Omental fat pad (tissue), 4 donors: Measurements from ENCODE around the gene TMEM129. TPM values are rescaled to one million over a fixed set of nuclear protein-coding genes. Genes with fewer than 3 reads are reported as not detected.

Experiments used
- ATAC-seq: fragments of 150-250 bp; one replicate; pipeline ENCODE4 v1.9.1; 2016; ENCODE audit warnings: mild to moderate bottlenecking, moderate library complexity; ENCODE audit not compliant: low FRiP score
- DNase-seq: peaks from one replicate; pipeline ENCODE4 v3.0.0-alpha.2; 2019; ENCODE audit warnings: low spot score
- total RNA-seq, 4 donors: library from RNA; depleted of rRNA; stranded (reverse); fragments of >200 nt; gene quantifications; one replicate each; pipeline ENCODE4 v1.1.0, GENCODE V29; 2016
- TF ChIP-seq, protein P1 (sequence below), 3 donors: fragments of 450-650 bp; IDR thresholded peaks; one replicate each; pipeline ENCODE4 v1.5.1; 2016 to 2017; ENCODE audit warnings: antibody characterized with exemption in 3 of 3, mild to moderate bottlenecking in 3 of 3, moderate library complexity in 2 of 3

TMEM129 gene
- total RNA-seq, 4 donors from 2014 or later, result 31.9 to 59.0 (median 43.5) TPM

DNA sequence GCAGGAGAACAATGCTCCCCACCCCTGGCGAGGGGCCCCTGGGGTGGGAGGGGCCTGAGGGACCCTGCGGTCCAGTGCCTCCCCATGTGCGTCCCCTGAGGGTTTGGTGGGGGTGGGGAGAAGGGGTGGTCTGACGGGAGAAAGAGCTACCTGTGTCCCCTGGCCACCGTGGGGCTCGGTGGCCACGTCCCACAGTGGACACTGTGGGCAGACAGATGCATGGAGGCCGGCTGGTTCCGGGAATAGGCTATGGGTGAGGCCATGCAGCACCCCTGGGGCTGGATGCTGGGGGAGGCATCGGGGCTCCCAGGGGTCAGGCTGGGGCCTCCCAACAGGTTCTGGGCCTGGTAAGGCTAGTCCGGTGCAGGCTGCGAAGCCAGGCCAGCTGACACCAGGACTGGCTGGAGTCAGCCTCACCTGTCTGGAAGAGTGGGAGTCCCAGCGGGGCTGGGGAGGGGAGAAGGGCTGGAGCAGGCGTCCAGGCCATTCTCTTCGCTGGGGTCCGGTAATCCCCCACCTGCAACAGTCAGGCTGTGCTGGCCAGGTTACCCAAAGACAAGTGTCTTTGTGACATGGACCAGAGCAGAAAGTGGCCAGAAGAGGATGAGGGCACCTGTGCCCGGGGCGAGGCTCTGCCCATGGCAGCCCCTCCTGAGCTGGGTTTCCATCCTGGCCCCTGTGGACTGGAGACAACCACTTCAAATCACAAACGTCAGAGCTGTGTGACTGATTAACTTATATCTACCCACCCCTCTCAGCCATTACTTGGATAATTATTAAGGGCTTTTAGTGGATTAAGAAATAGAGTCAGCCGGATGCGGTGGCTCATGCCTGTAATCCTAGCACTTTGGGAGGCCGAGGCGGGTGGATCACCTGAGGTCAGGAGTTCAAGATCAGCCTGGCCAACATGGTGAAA, 35.6 kb downstream of the TMEM129 start:
- ATAC-seq, result no peak
- no peak for DNase-seq
- TF ChIP-seq, protein P1, sequence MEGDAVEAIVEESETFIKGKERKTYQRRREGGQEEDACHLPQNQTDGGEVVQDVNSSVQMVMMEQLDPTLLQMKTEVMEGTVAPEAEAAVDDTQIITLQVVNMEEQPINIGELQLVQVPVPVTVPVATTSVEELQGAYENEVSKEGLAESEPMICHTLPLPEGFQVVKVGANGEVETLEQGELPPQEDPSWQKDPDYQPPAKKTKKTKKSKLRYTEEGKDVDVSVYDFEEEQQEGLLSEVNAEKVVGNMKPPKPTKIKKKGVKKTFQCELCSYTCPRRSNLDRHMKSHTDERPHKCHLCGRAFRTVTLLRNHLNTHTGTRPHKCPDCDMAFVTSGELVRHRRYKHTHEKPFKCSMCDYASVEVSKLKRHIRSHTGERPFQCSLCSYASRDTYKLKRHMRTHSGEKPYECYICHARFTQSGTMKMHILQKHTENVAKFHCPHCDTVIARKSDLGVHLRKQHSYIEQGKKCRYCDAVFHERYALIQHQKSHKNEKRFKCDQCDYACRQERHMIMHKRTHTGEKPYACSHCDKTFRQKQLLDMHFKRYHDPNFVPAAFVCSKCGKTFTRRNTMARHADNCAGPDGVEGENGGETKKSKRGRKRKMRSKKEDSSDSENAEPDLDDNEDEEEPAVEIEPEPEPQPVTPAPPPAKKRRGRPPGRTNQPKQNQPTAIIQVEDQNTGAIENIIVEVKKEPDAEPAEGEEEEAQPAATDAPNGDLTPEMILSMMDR (IDR thresholded peaks at IDR 0.05), result no peak

DNA sequence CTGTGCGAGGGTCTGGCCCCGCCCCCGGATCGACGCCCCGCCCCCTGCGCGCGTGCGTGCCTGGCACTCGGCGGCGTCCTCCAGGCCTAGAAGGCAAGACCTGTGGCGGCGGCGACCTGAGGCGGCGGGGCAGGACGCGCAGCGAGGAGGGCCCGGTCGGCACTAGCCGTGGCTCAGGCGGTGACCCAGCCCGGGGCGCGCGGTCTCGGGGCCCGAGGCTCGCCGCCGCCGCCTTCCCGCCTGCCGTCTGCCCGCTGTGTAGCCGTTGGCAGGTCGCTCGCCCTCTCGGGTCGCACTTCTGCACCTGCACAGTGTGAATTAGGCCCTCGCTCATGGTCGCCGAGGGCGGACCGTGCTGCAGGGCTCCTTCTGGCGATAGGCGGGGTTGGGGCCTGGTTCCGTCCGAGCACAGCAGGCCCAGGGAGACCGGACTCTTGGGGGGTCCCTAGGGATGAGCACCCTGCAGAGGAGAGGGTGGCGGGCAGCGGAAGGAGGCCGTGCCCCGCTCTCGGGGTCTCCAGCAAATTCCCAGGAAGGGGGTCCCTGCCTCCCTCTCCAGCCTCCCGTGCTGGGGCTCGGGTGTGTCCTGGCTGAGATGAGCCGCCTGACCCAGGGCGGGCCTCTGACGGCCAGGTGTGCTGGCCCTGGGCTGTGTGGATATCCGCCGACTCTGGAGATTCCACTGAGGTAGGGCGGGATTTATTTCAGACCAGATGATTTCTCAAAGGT, 36.5 kb downstream of the TMEM129 start:
- DNase-seq (peak; percentile 92), ATAC-seq (peak; percentile 24)
- TF ChIP-seq, protein P1 (IDR thresholded peaks at IDR 0.05), result no peak

DNA sequence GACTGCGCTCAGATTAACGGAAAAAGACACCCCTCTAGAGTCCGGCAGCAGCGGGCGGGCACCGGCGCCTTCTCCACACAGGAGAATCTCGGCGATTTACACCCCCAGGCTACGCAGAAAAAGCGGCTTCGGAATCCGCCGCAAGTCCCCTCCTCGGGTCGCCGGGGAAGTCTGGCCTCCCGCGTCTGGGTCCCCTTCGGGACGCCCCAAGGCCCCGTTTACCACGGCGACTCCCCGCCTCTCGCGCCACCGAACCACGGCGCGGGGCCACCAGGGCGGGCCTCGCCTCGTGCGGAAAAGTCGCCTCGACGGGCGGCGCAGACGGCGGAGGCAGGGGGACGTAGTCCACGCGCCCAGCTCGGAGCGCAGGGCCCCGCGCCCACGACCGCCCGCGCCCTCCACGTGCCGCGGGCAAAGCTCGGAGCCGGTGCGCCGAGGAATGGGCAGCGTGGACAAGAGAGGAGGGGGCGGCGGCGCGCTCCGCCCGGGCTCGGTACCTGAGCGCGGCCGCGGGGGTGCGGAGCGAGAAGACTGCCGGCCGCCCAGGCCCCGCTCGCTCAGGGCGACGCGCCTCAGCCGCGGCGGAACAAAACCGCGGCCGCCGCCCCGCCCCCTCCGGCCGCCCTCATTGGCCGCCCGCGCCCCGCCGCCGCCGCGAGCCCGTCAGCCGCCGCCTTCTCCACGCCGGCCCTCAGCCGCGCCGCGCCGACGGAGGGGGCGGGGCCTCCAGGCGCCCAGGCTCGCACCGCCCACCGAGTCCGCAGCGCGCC, 37.2 kb downstream of the TMEM129 start, which contains the start of gene FAM53A:
FAM53A (minus strand) TSS at position 578 of the 770 bp plus-strand sequence. CDS start 15,572 bp downstream, outside the sequence.
- ATAC-seq (peak; percentile 96), DNase-seq (no peak)
- TF ChIP-seq, protein P1 (IDR thresholded peaks at IDR 0.05), result no peak

DNA sequence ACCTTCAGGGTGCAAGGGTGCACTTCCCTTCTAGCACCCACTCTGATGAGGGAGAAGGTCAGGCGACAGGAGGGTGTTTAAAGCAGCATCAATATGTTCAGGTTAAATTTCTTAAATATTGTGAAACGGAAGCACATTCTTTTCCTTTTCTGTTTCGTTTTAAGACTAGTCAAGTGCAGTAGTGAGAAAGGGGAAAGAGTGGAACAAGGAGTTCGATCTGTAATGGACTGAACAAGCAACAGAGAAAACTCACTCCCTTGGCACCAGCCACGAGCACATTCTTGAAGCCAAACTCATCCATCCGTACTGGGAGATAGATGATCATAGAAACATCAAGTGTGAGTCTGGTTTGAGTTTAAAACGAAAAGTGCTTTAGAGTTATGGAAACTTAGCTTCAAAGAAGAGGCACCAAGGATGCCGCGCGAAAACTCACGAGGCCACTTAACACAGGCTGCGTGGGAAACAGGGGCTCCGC, 37.8 kb downstream of the TMEM129 start:
- peak; percentile 62 for ATAC-seq
- TF ChIP-seq, protein P1 (IDR thresholded peaks at IDR 0.05), result no peak
- peak; percentile 39 for DNase-seq

DNA sequence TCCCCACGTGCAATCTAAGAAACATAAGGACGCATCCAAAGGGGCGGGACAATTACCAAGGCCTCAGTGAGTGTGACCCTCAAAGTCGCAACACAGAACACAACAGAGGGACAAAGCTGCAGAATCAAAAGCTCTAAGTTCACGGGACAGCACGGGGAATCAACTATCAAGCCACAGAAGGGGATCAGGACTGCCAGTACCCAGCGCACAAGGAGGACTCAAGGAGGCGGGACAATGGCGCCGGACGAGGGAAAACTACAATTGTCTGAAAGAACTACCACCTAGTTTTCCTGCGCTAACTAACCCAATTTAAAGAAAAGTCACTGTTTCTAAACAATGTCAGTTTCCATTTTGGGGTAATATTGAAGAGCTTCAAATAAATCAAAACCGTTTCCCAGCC, 38.3 kb downstream of the TMEM129 start:
- TF ChIP-seq, protein P1 (IDR thresholded peaks at IDR 0.05), result no peak
- DNase-seq, result no peak
- no peak for ATAC-seq

DNA sequence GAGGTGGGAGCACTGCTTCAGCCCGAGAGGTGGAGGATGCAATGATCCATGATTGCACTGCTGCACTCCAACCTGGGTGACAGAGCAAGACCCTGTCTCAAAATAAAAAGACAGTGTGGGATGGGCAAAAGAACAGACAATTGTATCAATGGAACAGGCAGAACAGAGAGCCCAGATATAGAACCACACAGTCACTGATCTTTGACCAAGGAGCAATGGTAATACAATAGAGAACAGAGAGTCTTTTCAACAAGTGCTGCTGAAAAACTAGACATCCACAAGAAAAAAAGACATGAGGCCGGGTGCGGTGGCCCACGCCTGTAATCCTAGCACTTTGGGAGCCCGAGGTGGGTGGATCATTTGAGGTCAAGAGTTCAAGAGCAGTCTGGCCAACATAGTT, 42.9 kb downstream of the TMEM129 start:
- ATAC-seq (no peak), DNase-seq (no peak)
- TF ChIP-seq, protein P1 (IDR thresholded peaks at IDR 0.05), result no peak
